Gastroesophageal sphincter (tissue), 4 donors: ENCODE results near the gene KLF13. TPM values are rescaled to one million over a fixed set of nuclear protein-coding genes. Genes with fewer than 3 reads are reported as not detected.

Experiments used
- ATAC-seq: fragments of 150-250 bp; one replicate; pipeline ENCODE4 v1.9.1; 2016; ENCODE audit warnings: mild to moderate bottlenecking, moderate library complexity
- H3K27ac ChIP-seq, 4 donors: fragments of 200-600 bp; sonication (generic) in 3 of 4; 1 replicate in 3 of 4; 2 replicates in 1 of 4; pipeline ENCODE4 v1.5.1; 2016 to 2019
- H3K27me3 ChIP-seq: fragments of 200-600 bp; sonication (generic); one replicate; pipeline ENCODE4 v1.5.1; 2019
- H3K36me3 ChIP-seq, 2 donors: fragments of 200-600 bp; sonication (generic); one replicate each; pipeline ENCODE4 v1.5.1; 2019; ENCODE audit warnings: control low read depth in 1 of 2
- H3K4me1 ChIP-seq, 3 donors: fragments of 200-600 bp; sonication (generic); 1 replicate in 2 of 3; 2 replicates in 1 of 3; pipeline ENCODE4 v1.5.1; 2016 to 2019; ENCODE audit warnings: control low read depth in 2 of 3
- H3K4me3 ChIP-seq, 2 donors: fragments of 200-600 bp; sonication (generic); one replicate each; pipeline ENCODE4 v1.5.1; 2019; ENCODE audit warnings: mild to moderate bottlenecking in 1 of 2, moderate library complexity in 1 of 2
- H3K9me3 ChIP-seq, 3 donors: fragments of 200-600 bp; sonication (generic); one replicate each; pipeline ENCODE4 v1.5.1; 2017 to 2019; ENCODE audit warnings: control low read depth in 2 of 3
- CTCF ChIP-seq, 4 experiments: fragments of 200-600 bp in 2 of 4; fragments of 450-650 bp in 2 of 4; sonication (generic) in 1 of 4; IDR thresholded peaks; one replicate each; pipeline ENCODE4 v1.5.1; 2017 to 2019; ENCODE audit warnings: antibody characterized with exemption in 4 of 4, mild to moderate bottlenecking in 2 of 4, moderate library complexity in 2 of 4
- EP300 ChIP-seq: sonication (generic); formaldehyde crosslinking; IDR thresholded peaks from one replicate; pipeline ENCODE4 v1.6.1; 2017; ENCODE audit warnings: antibody characterized with exemption, mild to moderate bottlenecking
- POLR2A ChIP-seq, 2 donors: fragments of 450-650 bp; IDR thresholded peaks; one replicate each; pipeline ENCODE4 v1.6.1; 2017; ENCODE audit warnings: antibody characterized with exemption in 2 of 2, mild to moderate bottlenecking in 2 of 2, moderate library complexity in 1 of 2
- POLR2AphosphoS5 ChIP-seq: sonication (generic); formaldehyde crosslinking; IDR thresholded peaks from one replicate; pipeline ENCODE4 v1.6.1; 2017; ENCODE audit warnings: antibody characterized with exemption
- WGBS, 2 donors: methylation state at CpG; one replicate each; pipeline ENCODE4 v1.1.5; 2018; ENCODE audit warnings: low coverage in 1 of 2; 5-methylcytosine and 5-hydroxymethylcytosine counted together
- total RNA-seq, 4 donors: library from RNA; depleted of rRNA; stranded (reverse); fragments of >200 nt; gene quantifications; one replicate each; pipeline ENCODE4 v1.1.0, GENCODE V29; 2016

KLF13 gene
- total RNA-seq, 4 donors from 2014 or later, result 49.7 to 106 (median 76.1) TPM

DNA sequence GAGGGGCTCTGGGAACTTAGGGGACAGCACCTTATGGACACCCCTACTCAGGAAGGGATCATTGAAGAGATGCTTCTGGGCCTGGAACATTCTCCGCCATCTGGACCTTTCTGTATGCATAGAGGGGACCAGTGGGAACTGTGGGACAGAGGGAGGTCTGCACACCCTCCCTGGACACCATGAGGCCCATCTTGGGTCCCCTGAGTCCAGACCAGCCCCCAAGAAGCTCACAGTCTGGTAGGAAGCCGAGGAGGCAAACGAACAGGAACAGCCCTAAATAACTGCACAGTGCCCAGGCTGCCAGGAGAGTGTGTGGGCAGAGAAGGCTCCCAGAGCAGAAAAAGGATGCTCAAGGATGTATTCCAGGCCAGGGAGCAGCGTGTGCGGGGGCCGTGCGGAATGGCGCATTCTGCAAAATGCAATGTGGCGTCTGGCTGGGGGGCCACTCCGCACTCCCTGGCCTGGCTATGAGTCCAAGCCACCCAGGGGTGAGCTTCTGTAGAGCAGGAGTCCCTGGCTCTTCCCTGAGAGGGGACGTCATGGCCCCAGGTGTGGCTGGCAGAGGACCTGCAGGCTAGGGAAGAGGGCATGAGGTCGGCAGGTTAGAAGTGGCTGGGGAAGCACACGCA is 24.5 kb upstream of the KLF13 start:
- TF ChIP-seq POLR2AphosphoS5, result no peak
- TF ChIP-seq POLR2A (IDR thresholded peaks at IDR 0.05), result no peak
- TF ChIP-seq CTCF (IDR thresholded peaks at IDR 0.05), result no peak
- TF ChIP-seq EP300, result no peak
- Histone ChIP-seq H3K9me3 (no peaks in the 10 kb centered on the region), H3K4me1 (peaks cover 0 to 42% (median 8%) of the 10 kb centered on the region in 3 donors), H3K36me3 (no peaks in the 10 kb centered on the region), H3K27me3 (peaks cover 4% of the 10 kb centered on the region), H3K27ac (no peak overlapping the region), H3K4me3 (no peak overlapping the region)
- WGBS, 2 donors, result 86 to 96% methylated on average over 4 to 5 of the region's 13 CpGs
- no peak for ATAC-seq

GRCh38 chr15:31302778-31303725 is 23.6 kb upstream of the KLF13 start:
- no peaks in the 10 kb centered on the region for H3K36me3 ChIP-seq

GRCh38 chr15:31303726-31304648 is 22.6 kb upstream of the KLF13 start:
- Histone ChIP-seq H3K4me1 (peaks cover 0 to 42% (median 8%) of the 10 kb centered on the region in 3 donors), H3K36me3 (no peaks in the 10 kb centered on the region), H3K9me3 (no peaks in the 10 kb centered on the region), H3K4me3 (no peak overlapping the region), H3K27ac (no peak overlapping the region), H3K27me3 (peaks cover 16% of the 10 kb centered on the region)
- 67 to 93% methylated on average over 1 to 3 of the region's 14 CpGs for WGBS, 2 donors
- ATAC-seq, result no peak
- TF ChIP-seq POLR2A (IDR thresholded peaks at IDR 0.05) (no peak), EP300 (no peak), CTCF (IDR thresholded peaks at IDR 0.05) (no peak), POLR2AphosphoS5 (no peak)

More at GRCh38 chr15:31302778-31303725, 23.6 kb upstream of the KLF13 start:
- Histone ChIP-seq H3K4me1 (peaks cover 0 to 42% (median 8%) of the 10 kb centered on the region in 3 donors), H3K9me3 (no peaks in the 10 kb centered on the region), H3K27ac (no peak overlapping the region), H3K27me3 (peaks cover 11% of the 10 kb centered on the region), H3K4me3 (no peak overlapping the region)
- 70 to 79% methylated on average over 2 to 5 of the region's 17 CpGs for WGBS, 2 donors
- TF ChIP-seq EP300 (no peak), POLR2A (IDR thresholded peaks at IDR 0.05) (no peak), CTCF (IDR thresholded peaks at IDR 0.05) (no peak), POLR2AphosphoS5 (no peak)
- peak; percentile 48 for ATAC-seq

DNA sequence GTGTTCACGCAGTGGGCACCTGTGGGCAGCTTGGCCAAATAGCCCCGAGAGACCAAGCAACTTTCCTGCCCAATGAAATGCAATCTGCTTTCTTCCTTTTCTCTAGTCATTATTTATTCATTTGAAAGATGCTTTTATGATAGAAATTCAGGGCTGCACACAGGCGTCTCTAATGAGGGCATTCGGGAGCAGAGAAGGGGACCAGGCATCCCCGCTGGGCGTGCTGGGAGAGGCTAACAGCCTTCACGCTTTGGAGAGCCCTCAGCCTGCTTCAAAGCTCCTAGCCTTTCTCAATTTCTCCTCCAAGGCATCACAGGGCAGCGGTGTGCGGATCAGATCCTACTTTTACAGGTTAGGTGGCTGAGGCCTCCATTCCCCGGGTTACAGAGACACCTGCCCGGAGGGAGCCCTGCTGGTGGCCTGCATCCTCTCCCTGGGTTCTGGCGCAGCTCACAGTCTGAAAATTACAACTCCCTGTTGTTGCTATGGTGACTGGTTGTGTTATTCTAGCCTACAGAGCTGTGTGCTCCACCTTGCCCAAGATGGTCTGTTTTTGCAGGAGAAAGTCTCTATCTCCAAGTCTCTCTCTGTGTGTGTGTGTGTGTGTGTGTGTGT is 21.8 kb upstream of the KLF13 start:
- Histone ChIP-seq H3K27ac (no peak overlapping the region), H3K9me3 (no peaks in the 10 kb centered on the region), H3K4me1 (peaks cover 0 to 42% (median 8%) of the 10 kb centered on the region in 3 donors), H3K4me3 (no peak overlapping the region), H3K27me3 (peaks cover 16% of the 10 kb centered on the region), H3K36me3 (no peaks in the 10 kb centered on the region)
- no peak for ATAC-seq
- 43 to 78% methylated on average over 1 to 11 of the region's 12 CpGs for WGBS, 2 donors
- TF ChIP-seq POLR2A (IDR thresholded peaks at IDR 0.05) (no peak), CTCF (IDR thresholded peaks at IDR 0.05) (no peak), POLR2AphosphoS5 (no peak), EP300 (no peak)
